Activated B cell treated with CpG ODN at 0.5 μM for 24 hours (primary cell): Measurements from ENCODE around the gene DNAH11. TPM values are rescaled to one million over a fixed set of nuclear protein-coding genes. Genes with fewer than 3 reads are reported as not detected.

Experiments
- ATAC-seq: fragments of 200-7000 bp; cut with Tn5 transposase; one replicate; pipeline ENCODE4 v1.10.0; 2021; ENCODE audit warnings: low read depth, mild to moderate bottlenecking, moderate library complexity
- CTCF ChIA-PET: fragments of 350-600 bp; sonication (Branson Sonifier 250); formaldehyde crosslinking; loops from one replicate; lab custom pipeline; 2021; ENCODE audit warnings: antibody characterized with exemption; lab: Charles Lee
- POLR2A ChIA-PET: fragments of 350-600 bp; sonication (Branson Sonifier 250); formaldehyde crosslinking; loops from one replicate; lab custom pipeline; 2021; ENCODE audit warnings: antibody characterized with exemption; lab: Charles Lee
- DNase-seq: peaks from one replicate; pipeline ENCODE4 v3.0.0; 2022
- H3K27ac Mint-ChIP-seq: one replicate; pipeline ENCODE4 v1.8.0; 2020; ENCODE audit warnings: mixed read lengths
- H3K27me3 Mint-ChIP-seq: one replicate; pipeline ENCODE4 v1.8.0; 2021; ENCODE audit warnings: mixed read lengths
- H3K36me3 Mint-ChIP-seq: one replicate; pipeline ENCODE4 v1.8.0; 2021; ENCODE audit warnings: low read depth, mixed read lengths
- H3K4me1 Mint-ChIP-seq: one replicate; pipeline ENCODE4 v1.8.0; 2021; ENCODE audit warnings: mixed read lengths
- H3K4me3 Mint-ChIP-seq: one replicate; pipeline ENCODE4 v1.8.0; 2020; ENCODE audit warnings: mild to moderate bottlenecking, mixed read lengths
- H3K9me3 Mint-ChIP-seq: one replicate; pipeline ENCODE4 v1.8.0; 2020; ENCODE audit warnings: mixed read lengths
- CTCF ChIP-seq: fragments of 200-600 bp; IDR thresholded peaks from one replicate; pipeline ENCODE4 v1.8.0; 2022; ENCODE audit warnings: antibody characterized with exemption, mild to moderate bottlenecking
- intact Hi-C: fragments of 100-400 bp; cut with micrococcal nuclease; formaldehyde crosslinking; loops from one replicate; pipeline ENCODE4 v1.15.1; 2024
- total RNA-seq: library from RNA; stranded (reverse); gene quantifications from 2 replicates; pipeline ENCODE4 v1.2.3, GENCODE V29; 2022

Gene DNAH11
- total RNA-seq, 1 donor from 2014 or later, result not detected

- no peak for TF ChIP-seq CTCF
- intact Hi-C loops, result no loop called here
- Mint-ChIP-seq H3K27ac (no peak overlapping the region), H3K36me3 (no peaks in the 10 kb centered on the region), H3K4me1 (no peaks in the 10 kb centered on the region), H3K27me3 (peaks cover 2% of the 10 kb centered on the region), H3K4me3 (no peak overlapping the region), H3K9me3 (no peaks in the 10 kb centered on the region)
- ChIA-PET CTCF (no interaction called here), POLR2A (no interaction called here)
- ATAC-seq (no peak), DNase-seq (no peak)
Measured at GRCh38 chr7:21653623-21654022, 110.8 kb downstream of the DNAH11 start.

- Mint-ChIP-seq H3K27me3 (peaks cover 2% of the 10 kb centered on the region), H3K27ac (no peak overlapping the region), H3K36me3 (no peaks in the 10 kb centered on the region), H3K4me3 (no peak overlapping the region), H3K4me1 (no peaks in the 10 kb centered on the region), H3K9me3 (no peaks in the 10 kb centered on the region)
- DNase-seq (no peak), ATAC-seq (no peak)
- no peak for TF ChIP-seq CTCF
- ChIA-PET POLR2A (no interaction called here), CTCF (no interaction called here)
- intact Hi-C loops, result no loop called here
Measured at GRCh38 chr7:21656081-21656480, 113.2 kb downstream of the DNAH11 start.

GRCh38 chr7:21656796-21657195 is 114.0 kb downstream of the DNAH11 start:
- H3K9me3 Mint-ChIP-seq, result no peaks in the 10 kb centered on the region
- peaks cover 2% of the 10 kb centered on the region for H3K27me3 Mint-ChIP-seq
- ATAC-seq (no peak), DNase-seq (no peak)
- TF ChIP-seq CTCF, result no peak
- intact Hi-C loops, result no loop called here
- no peak overlapping the region for H3K27ac Mint-ChIP-seq
- ChIA-PET POLR2A (no interaction called here), CTCF (no interaction called here)
- no peaks in the 10 kb centered on the region for H3K36me3 Mint-ChIP-seq
- no peak overlapping the region for H3K4me3 Mint-ChIP-seq
- H3K4me1 Mint-ChIP-seq, result no peaks in the 10 kb centered on the region

- Mint-ChIP-seq H3K27me3 (peaks cover 4% of the 10 kb centered on the region), H3K4me1 (peaks cover 7% of the 10 kb centered on the region), H3K36me3 (no peaks in the 10 kb centered on the region), H3K4me3 (no peak overlapping the region), H3K9me3 (no peaks in the 10 kb centered on the region), H3K27ac (no peak overlapping the region)
- ChIA-PET POLR2A (no interaction called here), CTCF (no interaction called here)
- no peak for TF ChIP-seq CTCF
- DNase-seq, result no peak
- intact Hi-C loops, result no loop called here
- no peak for ATAC-seq
Measured at GRCh38 chr7:21670496-21670895, 127.7 kb downstream of the DNAH11 start.

GRCh38 chr7:21671859-21672258 is 129.0 kb downstream of the DNAH11 start:
- H3K4me1 Mint-ChIP-seq, result peaks cover 7% of the 10 kb centered on the region
- no peak for ATAC-seq
- ChIA-PET CTCF (no interaction called here), POLR2A (no interaction called here)
- no peak for DNase-seq
- intact Hi-C loops, result no loop called here
- H3K36me3 Mint-ChIP-seq, result no peaks in the 10 kb centered on the region
- peaks cover 4% of the 10 kb centered on the region for H3K27me3 Mint-ChIP-seq
- H3K9me3 Mint-ChIP-seq, result no peaks in the 10 kb centered on the region
- no peak for TF ChIP-seq CTCF
- no peak overlapping the region for H3K27ac Mint-ChIP-seq
- no peak overlapping the region for H3K4me3 Mint-ChIP-seq
